AG04450 (cell line): ENCODE results near the gene FAM163B. TPM values are rescaled to one million over a fixed set of nuclear protein-coding genes. Genes with fewer than 3 reads are reported as not detected.

Source experiments
- CTCF ChIA-PET: fragments of 300-600, 350-600 bp; formaldehyde crosslinking; extraction: SDS; loops from one replicate; lab custom pipeline; 2022; ENCODE audit warnings: antibody characterized with exemption, inconsistent platforms; lab: Charles Lee
- POLR2A ChIA-PET: fragments of 350-600 bp; formaldehyde crosslinking; extraction: SDS; loops from one replicate; lab custom pipeline; 2021; ENCODE audit warnings: antibody characterized with exemption, inconsistent platforms; lab: Yijun Ruan, JAX
- DNase-seq: peaks from one replicate; pipeline ENCODE4 v3.0.0-alpha.2; 2011; ENCODE audit warnings: low read depth, low spot score
- H3K27ac ChIP-seq: one replicate; pipeline ENCODE4 v1.5.1; 2012; ENCODE audit warnings: low read depth, low read length, control low read depth
- H3K27me3 ChIP-seq: one replicate; pipeline ENCODE4 v1.6.0; 2012; ENCODE audit warnings: low read length; ENCODE audit not compliant: control insufficient read depth, insufficient read depth
- H3K4me3 ChIP-seq: 2 replicates; pipeline ENCODE4 v1.5.1; 2011; ENCODE audit warnings: mild to moderate bottlenecking, low read depth, low read length, control low read depth
- H3K9me3 ChIP-seq: 2 replicates; pipeline ENCODE4 v1.5.1; 2012; ENCODE audit warnings: low read length; ENCODE audit not compliant: control insufficient read depth, insufficient read depth
- CTCF ChIP-seq: IDR thresholded peaks from 2 replicates; pipeline ENCODE4 v1.5.1; 2011; ENCODE audit warnings: low read depth, low read length, control low read depth, inconsistent platforms
- polyA plus RNA-seq: library from polyadenylated mRNA; depleted of rRNA; stranded (reverse); fragments of >200 nt; gene quantifications from 2 replicates; pipeline ENCODE4 v1.2.3, GENCODE V29; 2011

FAM163B gene
- polyA plus RNA-seq, 1 experiment: not detected

- no peak overlapping the region for H3K4me3 ChIP-seq
These were observed 24.4 kb downstream of the FAM163B start for GRCh38 chr9:133584559-133585476.

GRCh38 chr9:133584167-133584558 lies 25.0 kb downstream of the FAM163B start:
- POLR2A ChIA-PET: no interaction called here
- CTCF ChIA-PET: no interaction called here
- H3K27me3 ChIP-seq: peaks cover 55% of the 10 kb centered on the region
- no peak for TF ChIP-seq CTCF
- DNase-seq: no peak
- H3K4me3 ChIP-seq: no peak overlapping the region
- H3K27ac ChIP-seq: no peak overlapping the region
- peaks cover 14% of the 10 kb centered on the region for H3K9me3 ChIP-seq

More at GRCh38 chr9:133584559-133585476, 24.4 kb downstream of the FAM163B start:
- Histone ChIP-seq H3K27ac (no peak overlapping the region), H3K27me3 (peaks cover 50% of the 10 kb centered on the region), H3K9me3 (peaks cover 17% of the 10 kb centered on the region)
- no peak for TF ChIP-seq CTCF
- CTCF ChIA-PET: interaction anchor here (0.6 kb wide), 1 partner anchor 20 kb away, joined by 3 read pairs; no protein-coding TSS in a partner anchor
- POLR2A ChIA-PET: no interaction called here
- DNase-seq: no peak

GRCh38 chr9:133583586-133583985 lies 25.6 kb downstream of the FAM163B start:
- H3K27ac ChIP-seq: no peak overlapping the region
- POLR2A ChIA-PET: no interaction called here
- H3K4me3 ChIP-seq: no peak overlapping the region
- peaks cover 56% of the 10 kb centered on the region for H3K27me3 ChIP-seq
- no peak for DNase-seq
- no peak for TF ChIP-seq CTCF
- CTCF ChIA-PET: no interaction called here
- H3K9me3 ChIP-seq: peaks cover 11% of the 10 kb centered on the region

GRCh38 chr9:133583111-133583510 lies 26.1 kb downstream of the FAM163B start:
- H3K27ac ChIP-seq: no peak overlapping the region
- peaks cover 6% of the 10 kb centered on the region for H3K9me3 ChIP-seq
- no peak for DNase-seq
- no peak for TF ChIP-seq CTCF
- POLR2A ChIA-PET: no interaction called here
- CTCF ChIA-PET: no interaction called here
- no peak overlapping the region for H3K4me3 ChIP-seq
- H3K27me3 ChIP-seq: peaks cover 61% of the 10 kb centered on the region

GRCh38 chr9:133582501-133583045 lies 26.6 kb downstream of the FAM163B start:
- peaks cover 66% of the 10 kb centered on the region for H3K27me3 ChIP-seq
- ChIA-PET CTCF (interaction anchor here (1.1 kb wide), 1 partner anchor 160 kb away, joined by 3 read pairs; no protein-coding TSS in a partner anchor), POLR2A (no interaction called here)
- TF ChIP-seq CTCF: no peak
- DNase-seq: no peak
- H3K27ac ChIP-seq: no peak overlapping the region
- H3K9me3 ChIP-seq: peaks cover 3% of the 10 kb centered on the region; the same call in 1 of the 2 replicates
- H3K4me3 ChIP-seq: no peak overlapping the region
